MV-4-11 (cell line): Measurements from ENCODE around the gene TPRN.

Source experiments
- DNase-seq: peaks from one replicate; lab custom pipeline; 2025; lab: John Stamatoyannopoulos, UW

Gene TPRN

DNA sequence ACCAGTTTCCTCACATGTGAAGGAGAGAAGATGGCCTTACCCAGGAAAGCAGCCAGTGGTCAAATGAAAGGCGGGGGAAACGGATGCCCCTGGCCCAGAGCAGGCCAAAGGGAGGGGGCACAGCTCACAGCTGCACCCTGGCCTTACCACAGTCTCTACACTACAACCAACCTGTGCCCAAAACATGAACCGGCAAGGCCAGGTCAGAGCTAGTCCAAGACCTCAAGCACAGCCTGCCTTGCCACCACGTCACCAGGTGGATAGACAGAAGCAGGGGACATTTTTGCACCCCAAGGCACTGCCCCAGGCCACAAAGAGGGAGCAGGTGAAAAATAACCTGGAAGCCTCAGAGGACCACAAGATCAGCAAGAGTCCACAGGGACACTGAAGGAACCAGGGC, 57.1 kb downstream of the TPRN start:
- no peak for DNase-seq

DNA sequence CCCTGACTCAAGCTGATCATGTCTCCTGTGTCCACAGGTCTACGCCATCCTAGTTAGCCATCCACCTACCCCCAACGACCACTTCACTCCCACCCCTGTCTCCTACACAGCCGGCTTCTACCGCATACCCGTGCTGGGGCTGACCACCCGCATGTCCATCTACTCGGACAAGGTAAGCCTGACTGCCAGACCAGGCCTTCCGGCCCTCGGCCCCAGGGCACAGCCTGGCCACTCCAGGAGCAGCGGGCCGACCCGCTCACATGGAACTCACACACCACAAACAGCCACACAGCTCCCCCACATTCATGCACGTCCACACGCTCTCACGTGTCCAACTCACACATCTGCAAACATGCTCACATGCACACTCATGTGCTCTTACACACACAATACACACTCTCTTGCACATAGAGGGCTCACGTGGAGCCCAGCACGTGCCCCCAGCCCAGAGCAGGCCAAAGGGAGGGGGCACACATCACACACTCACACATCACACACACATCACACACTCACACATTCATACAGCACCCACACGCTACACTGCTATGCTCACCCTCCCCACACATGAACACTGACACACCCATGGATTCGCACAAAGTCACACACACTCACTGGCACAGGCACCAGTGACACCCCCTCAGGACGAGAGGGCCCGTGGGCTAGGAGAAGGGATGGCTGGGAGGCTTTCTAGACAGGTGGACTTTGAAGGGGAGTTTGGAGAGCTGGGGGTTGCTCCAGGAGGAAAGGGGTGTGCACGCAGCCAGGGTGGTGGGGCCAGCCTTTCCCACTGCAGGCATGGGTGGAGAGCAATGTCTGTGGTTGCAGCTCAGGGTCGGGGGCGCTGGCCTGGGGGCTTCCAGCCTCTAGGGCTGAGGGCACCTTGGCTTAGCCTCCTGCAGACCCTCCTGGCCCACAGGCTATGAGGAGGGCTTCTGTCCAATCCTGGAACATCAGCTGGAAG, 58.3 kb downstream of the TPRN start:
- DNase-seq = no peak
